HPDE6-E6E7 (cell line): ENCODE measurements around the gene RAB20.
A peak's percentile ranks its signal among the peaks of the same experiment; 100 is the strongest.
"Not testable (repeated sequence)": the region's sequence is repeated elsewhere in the genome, so short reads cannot be mapped to it uniquely, and the experiment has no call there.

ENCODE experiments used
- DNase-seq: peaks from one replicate; pipeline ENCODE4 v3.0.0; 2011; ENCODE audit warnings: missing footprints; ENCODE audit errors: extremely low spot score

The RAB20 gene

GRCh38 chr13:110575322-110576069 is 14.0 kb upstream of the RAB20 start:
- no peak for DNase-seq

DNA sequence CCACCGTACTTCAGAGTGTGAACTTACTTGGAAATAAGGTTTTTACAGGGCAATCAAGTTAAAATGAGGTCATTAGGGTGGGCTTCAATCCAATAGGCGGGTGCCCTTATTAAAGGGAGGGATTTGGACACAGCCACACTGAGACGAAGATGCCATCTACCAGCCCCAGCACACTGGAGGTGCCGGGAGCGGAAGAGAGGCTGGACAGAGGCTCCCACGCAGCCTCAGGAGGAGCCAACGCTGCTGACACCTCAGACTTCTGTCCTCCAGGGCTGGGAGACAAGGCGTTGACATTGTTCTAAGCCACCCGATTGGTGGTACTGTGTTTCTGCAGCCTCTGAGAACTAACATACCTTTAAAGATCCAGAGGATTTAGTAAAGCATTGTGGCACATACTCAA is 12.6 kb upstream of the RAB20 start:
- DNase-seq, result no peak

DNA sequence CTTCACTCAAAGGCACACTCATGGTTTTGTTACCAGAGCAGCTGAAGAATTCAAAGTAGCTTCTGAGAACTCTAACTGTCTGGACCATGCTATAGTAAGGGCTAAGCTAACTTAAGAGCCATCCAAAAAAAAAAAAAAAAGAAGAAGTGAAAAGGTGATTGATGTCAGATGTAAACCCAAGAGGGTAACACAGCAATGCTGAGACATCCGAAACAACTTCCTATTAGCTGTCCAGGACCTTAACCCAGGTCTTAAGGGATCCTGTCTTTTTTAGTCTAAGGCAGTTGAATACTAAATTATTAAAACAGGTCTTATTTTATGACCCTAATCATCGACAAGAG is 11.2 kb upstream of the RAB20 start:
- no peak for DNase-seq

DNA sequence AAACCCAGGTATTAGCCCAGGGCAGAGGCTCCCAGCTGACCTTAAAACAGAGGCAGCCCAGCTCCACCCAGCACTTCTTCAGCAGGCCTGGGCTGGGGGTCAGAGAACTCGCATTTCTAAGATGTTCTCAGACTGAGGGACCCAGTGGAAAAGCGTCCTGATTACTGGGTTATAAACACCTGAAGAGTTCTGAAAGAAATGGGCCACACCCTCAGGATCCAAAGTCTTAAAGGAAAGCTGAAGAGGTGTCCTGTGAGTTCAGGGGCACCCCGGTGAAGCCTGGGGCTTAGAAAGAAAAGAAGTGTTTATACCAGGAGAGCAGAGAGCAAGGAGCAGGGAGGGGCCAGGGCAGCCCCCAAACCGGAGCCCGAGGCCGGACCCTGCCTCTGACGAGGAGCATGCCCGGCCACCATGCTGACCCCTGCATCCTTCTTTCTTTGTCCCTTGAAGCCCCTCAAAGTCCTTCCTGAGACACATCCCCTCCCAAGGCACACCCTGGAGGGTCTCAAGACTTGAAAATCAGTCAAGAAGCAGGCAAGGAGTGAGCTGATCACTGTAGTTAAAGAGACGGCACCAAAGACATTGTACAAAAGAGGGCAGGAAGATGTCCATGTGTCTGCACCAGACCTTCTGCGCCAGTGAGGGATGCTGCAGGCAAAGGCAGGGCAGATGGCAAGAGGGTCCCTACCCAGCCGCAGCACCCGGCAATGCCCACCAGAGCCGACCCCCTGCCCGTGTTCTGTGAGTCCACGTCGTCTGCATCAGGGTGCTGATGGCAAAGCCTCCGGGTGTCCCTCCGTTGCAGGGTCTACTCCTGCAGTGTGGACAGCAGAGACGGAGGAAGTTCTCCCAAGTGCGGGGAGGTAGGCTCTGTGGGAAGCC is 10.6 kb upstream of the RAB20 start:
- DNase-seq, result no peak

GRCh38 chr13:110570886-110571285 is 9.4 kb upstream of the RAB20 start:
- DNase-seq, result no peak

DNA sequence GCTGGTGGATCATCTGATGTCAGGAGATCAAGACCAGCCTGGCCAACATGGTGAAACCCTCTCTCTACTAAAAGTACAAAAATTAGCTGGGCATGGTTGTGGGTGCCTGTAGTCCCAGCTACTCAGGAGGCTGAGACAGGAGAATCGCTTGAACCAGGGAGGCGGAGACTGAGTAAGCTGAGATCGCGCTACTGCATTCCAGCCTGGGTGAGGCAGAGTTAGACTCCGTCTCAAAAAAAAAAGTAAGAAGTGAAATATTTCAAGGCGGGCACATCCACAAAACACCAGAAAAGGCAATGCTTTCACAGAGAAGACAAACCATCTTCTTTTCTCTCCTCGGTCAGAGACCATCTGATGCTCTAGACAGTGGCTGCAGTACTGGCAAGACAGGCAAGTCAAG is 8.4 kb upstream of the RAB20 start:
- DNase-seq, result not testable (repeated sequence)

- no peak for DNase-seq
Observed at GRCh38 chr13:110568612-110569011, 7.1 kb upstream of the RAB20 start.

- no peak for DNase-seq
Observed at GRCh38 chr13:110566171-110566570, 4.6 kb upstream of the RAB20 start.

DNA sequence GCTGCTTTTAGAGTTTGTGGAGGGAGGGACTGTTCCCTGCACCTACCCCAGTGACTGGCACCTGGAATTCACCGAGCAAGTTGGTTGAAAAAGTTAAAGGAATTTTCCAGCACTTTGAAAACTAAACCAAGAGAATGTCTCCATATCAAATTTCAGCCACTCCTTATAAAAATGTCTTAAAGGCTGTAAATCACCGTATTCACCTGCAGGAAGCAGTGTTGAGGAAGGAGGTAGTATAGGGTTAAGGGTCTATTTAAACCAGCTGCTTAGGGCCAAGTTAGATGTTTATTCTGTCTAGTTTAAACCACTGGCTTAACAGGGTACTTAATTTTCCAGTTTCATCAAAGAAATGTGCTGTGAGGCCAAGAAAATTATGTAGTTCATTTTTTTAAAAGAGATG is 3.8 kb upstream of the RAB20 start:
- DNase-seq, result no peak

DNA sequence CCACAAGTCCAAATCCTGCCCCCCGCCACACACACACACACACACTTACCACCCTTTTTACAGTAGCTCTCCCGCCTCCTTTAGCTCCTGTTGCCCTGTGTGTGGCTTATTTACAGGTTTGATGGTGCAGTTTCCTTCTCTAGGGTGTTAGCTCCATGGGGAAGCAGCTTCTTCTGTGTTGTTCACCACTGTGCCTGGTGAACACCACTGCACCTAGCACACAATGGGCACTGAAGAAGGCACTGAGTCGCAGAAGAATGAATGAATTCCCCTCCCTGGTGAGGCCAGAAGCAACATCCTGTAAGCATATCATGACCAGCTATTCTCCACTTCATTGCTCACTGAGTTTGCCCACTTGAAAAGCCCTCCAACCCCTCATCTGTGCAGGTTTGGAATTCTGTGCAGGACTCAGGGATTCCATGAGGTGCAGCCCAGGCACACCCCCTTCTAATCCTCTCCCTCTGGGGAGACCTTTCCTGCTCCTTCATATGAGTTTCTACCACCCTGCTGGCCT is 3.0 kb upstream of the RAB20 start:
- no peak for DNase-seq

GRCh38 chr13:110563463-110563774 is 1.9 kb upstream of the RAB20 start:
- no peak for DNase-seq

DNA sequence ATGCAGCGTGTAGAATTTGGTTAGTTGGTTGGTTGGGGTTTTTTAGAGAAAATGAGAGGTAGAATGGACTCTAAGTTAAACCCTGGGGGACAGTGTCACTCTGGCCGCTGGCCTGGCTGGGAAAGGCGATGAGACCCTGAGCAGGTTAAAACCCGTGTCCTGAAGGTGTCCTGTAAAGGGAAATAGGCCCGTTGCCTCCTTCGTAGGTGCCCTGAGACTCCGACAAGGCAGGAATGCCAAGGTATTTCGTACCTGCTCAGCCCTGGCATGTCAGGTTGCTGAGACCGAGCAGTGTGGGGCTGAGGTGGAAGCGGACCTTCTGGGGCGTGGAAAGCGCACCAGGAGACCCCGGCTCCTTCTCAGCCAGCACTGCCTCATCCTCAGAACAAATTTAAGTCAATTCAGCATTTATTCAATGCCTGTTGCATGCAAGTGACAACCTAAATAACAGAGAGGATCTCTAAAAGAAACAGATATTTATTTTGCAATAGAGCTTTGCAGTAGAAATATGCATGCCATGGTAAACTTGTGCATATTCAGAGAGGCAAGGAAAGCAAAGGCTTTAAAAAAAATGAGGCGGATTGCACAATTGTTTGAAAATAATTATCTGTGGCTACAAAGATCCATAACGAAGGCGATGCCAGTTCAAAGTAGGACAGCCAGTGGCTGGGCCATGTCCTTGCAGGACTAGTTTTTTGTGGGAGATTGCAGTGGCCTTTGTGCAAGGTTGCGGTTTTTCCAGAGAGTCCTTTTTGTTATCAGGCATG is 1.4 kb upstream of the RAB20 start:
- no peak for DNase-seq

GRCh38 chr13:110562036-110562597 is 595 bp upstream of the RAB20 start:
- no peak for DNase-seq

GRCh38 chr13:110560601-110561343 is 750 bp downstream of the RAB20 start:
- DNase-seq, result peak; percentile 25

DNA sequence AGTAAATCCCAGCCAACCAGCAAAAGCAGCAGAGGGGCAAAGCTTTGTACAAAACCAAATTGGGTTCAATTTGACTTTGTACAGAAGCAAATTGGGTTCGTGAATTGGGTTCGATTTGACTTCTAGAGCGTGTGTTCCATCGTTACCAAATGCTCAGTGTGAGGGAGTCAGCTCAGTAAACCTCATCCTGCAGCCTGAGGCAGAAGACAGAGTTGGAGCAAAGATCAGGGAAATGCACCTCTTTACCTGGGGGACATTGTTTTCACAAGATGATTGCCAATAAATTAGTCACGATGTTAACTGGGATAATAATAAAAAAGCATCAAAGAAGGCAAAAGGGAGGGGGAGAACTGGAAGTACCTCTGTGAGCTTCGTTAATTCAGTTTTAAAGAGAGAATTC is 1.5 kb downstream of the RAB20 start:
- no peak for DNase-seq

DNA sequence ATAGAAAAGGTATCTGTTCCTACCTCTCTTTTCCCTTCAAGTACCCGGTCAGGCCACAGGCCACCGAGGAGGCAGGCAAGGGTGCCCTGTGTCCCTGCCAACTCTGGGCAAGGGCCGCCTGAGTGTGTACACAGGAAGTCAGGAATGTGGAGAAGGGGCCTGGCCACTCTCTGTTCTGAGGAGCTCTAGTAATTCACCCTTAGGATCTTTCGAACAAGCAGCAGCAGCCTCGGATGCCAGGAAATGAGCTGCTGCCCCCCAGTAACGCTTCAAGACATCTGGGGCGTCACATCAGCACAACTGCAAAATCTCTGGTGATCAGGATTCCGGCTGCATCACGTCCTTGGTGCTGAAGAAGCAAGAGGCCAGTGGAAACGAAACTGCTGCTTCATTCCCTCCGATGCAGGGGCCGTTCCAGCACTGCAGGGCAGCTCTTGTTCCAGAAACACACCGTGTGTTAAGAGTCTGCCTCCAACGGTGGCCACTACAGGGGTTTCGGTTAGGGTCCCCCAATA is 2.0 kb downstream of the RAB20 start:
- no peak for DNase-seq

- no peak for DNase-seq
Observed at GRCh38 chr13:110557610-110558305, 3.8 kb downstream of the RAB20 start.

- no peak for DNase-seq
Observed at GRCh38 chr13:110557082-110557481, 4.4 kb downstream of the RAB20 start.

DNA sequence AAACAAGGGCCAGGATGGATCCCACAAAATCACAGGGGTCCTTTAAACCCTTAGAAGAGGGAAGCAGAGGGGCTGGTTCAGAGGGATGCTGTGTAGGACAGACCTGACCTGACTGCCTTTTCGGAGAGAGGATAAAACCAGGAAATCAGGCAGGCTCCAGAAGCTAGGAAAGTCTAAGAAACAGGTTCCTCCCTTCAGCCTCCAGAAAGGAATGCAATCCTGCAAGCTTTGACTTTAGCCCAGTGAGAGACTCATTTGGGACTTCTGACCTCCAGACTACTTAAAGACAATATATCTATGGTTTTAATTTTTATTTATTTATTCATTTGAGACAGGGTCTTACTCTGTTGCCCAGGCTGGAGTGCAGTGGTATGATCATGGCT is 5.3 kb downstream of the RAB20 start:
- DNase-seq, result no peak

- no peak for DNase-seq
Observed at GRCh38 chr13:110555601-110556223, 5.8 kb downstream of the RAB20 start.
